Endothelial cell (in vitro differentiated cells): ENCODE results near the gene CFAP97. TPM values are rescaled to one million over a fixed set of nuclear protein-coding genes. Genes with fewer than 3 reads are reported as not detected.

ENCODE experiments used
- DNase-seq: peaks from one replicate; pipeline ENCODE4 v3.0.0; 2021; ENCODE audit warnings: low spot score
- H3K27ac Mint-ChIP-seq: one replicate; pipeline ENCODE4 v1.8.0; 2021; ENCODE audit warnings: mixed read lengths, inconsistent platforms; ENCODE audit not compliant: unreplicated experiment
- H3K27me3 Mint-ChIP-seq: one replicate; pipeline ENCODE4 v1.8.0; 2021; ENCODE audit warnings: mild to moderate bottlenecking, moderate library complexity, mixed read lengths, inconsistent platforms; ENCODE audit not compliant: unreplicated experiment
- H3K36me3 Mint-ChIP-seq: one replicate; pipeline ENCODE4 v1.8.0; 2021; ENCODE audit warnings: mild to moderate bottlenecking, low read depth, mixed read lengths, inconsistent platforms; ENCODE audit not compliant: unreplicated experiment
- H3K4me1 Mint-ChIP-seq: one replicate; pipeline ENCODE4 v1.8.0; 2021; ENCODE audit warnings: mild to moderate bottlenecking, mixed read lengths, inconsistent platforms; ENCODE audit not compliant: unreplicated experiment
- H3K4me3 Mint-ChIP-seq: one replicate; pipeline ENCODE4 v1.8.0; 2021; ENCODE audit warnings: mild to moderate bottlenecking, mixed read lengths, inconsistent platforms; ENCODE audit not compliant: unreplicated experiment
- H3K9me3 Mint-ChIP-seq: one replicate; pipeline ENCODE4 v1.8.0; 2021; ENCODE audit warnings: mixed read lengths, inconsistent platforms; ENCODE audit not compliant: unreplicated experiment
- total RNA-seq: library from RNA; stranded (reverse); fragmentation: NEBNext Ultra II Directional; extraction: Animal tissue kit (Norgen Biotek cat#: 25700); gene quantifications from one replicate; pipeline ENCODE4 v1.2.1, GENCODE V29; 2021; ENCODE audit not compliant: unreplicated experiment
- TF ChIP-seq, protein P1 (sequence below): fragments of 200-600 bp; sonication (generic); IDR thresholded peaks from one replicate; pipeline ENCODE4 v1.5.0; 2021; ENCODE audit warnings: antibody characterized with exemption; ENCODE audit not compliant: unreplicated experiment

CFAP97 gene
- total RNA-seq, 1 donor from 2014 or later: 18.2 TPM

DNA sequence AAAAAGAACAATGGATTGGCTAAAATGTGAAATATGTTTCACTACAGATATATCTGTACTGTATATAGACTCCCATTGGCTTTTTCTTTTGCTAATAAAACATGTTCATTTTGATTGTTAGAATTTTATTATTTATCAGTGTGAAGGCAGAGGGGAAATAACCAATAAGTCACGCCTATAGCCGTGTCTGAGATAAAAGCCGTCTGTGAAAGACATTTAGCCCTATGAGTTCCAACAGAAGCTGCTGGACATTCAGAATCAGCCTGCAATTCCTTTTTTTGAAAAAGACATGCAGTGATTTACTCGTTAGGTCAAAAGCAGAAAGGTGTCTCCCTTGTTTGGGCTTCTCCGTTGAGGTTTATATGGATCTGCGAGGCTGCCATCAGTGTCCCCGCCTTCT, 84.9 kb downstream of the CFAP97 start:
- H3K9me3 Mint-ChIP-seq: no peaks in the 10 kb centered on the region
- H3K4me3 Mint-ChIP-seq: no peak overlapping the region
- no peak for DNase-seq
- no peak overlapping the region for H3K27ac Mint-ChIP-seq
- TF ChIP-seq, protein P1, sequence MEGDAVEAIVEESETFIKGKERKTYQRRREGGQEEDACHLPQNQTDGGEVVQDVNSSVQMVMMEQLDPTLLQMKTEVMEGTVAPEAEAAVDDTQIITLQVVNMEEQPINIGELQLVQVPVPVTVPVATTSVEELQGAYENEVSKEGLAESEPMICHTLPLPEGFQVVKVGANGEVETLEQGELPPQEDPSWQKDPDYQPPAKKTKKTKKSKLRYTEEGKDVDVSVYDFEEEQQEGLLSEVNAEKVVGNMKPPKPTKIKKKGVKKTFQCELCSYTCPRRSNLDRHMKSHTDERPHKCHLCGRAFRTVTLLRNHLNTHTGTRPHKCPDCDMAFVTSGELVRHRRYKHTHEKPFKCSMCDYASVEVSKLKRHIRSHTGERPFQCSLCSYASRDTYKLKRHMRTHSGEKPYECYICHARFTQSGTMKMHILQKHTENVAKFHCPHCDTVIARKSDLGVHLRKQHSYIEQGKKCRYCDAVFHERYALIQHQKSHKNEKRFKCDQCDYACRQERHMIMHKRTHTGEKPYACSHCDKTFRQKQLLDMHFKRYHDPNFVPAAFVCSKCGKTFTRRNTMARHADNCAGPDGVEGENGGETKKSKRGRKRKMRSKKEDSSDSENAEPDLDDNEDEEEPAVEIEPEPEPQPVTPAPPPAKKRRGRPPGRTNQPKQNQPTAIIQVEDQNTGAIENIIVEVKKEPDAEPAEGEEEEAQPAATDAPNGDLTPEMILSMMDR: no peak
- peaks cover 5% of the 10 kb centered on the region for H3K4me1 Mint-ChIP-seq
- H3K36me3 Mint-ChIP-seq: no peaks in the 10 kb centered on the region
- H3K27me3 Mint-ChIP-seq: peaks cover 2% of the 10 kb centered on the region

DNA sequence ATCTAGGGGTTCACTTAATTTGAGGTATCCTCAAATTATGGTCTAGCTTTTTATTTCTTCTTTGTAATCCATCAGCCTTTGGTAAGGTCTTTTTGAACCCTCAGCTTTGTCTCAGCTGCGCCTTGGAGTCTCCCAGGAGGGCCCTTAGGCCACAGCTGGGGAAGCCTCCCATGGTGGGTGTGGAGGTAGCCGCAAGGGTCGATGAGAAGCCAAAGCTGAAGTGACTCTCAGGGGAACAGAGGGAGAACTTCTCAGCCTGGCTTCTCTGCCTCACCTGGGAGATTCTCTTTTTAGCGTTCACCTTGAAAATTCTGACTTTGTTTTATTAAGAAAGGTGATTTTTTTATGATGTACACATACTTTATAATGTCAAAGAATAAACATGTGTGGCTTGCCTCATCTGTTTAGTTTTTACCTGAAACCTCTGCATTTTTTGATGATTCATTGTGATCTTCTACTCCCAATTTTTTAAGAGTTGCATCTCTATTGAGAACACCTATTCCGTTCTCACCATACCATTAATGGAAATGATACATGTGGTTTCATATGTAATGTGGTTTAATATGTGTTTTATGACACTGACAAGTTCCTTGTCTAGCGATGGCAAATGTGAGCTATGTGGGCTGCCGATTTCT, 86.4 kb downstream of the CFAP97 start:
- peaks cover 5% of the 10 kb centered on the region for H3K4me1 Mint-ChIP-seq
- DNase-seq: no peak

DNA sequence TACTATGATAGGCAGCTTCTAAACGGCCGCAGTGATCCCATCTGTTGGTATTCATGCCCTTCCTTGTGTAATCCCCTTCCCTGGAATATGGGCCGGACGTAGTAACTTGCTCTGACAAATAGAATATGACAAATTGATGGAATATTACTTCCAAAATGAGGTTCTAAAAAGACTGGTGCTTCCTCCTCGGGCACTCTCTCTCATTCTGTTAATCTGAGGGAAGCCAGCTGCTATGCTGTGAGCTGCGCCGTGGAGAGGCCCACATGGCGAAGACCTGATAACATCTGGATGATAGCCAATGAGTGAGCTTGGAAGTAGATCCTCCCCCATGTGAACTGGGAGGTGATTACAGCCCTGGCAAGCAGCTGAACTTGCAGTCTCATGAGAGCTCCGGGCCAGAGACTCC, 88.0 kb downstream of the CFAP97 start:
- H3K27me3 Mint-ChIP-seq: no peaks in the 10 kb centered on the region
- no peaks in the 10 kb centered on the region for H3K36me3 Mint-ChIP-seq
- H3K27ac Mint-ChIP-seq: no peak overlapping the region
- no peak for DNase-seq
- no peaks in the 10 kb centered on the region for H3K9me3 Mint-ChIP-seq
- TF ChIP-seq, protein P1: no peak
- no peak overlapping the region for H3K4me3 Mint-ChIP-seq
- peaks cover 5% of the 10 kb centered on the region for H3K4me1 Mint-ChIP-seq

More for the DNA sequence above, 86.4 kb downstream of the CFAP97 start:
- Mint-ChIP-seq H3K36me3 (no peaks in the 10 kb centered on the region), H3K4me3 (no peak overlapping the region), H3K9me3 (no peaks in the 10 kb centered on the region), H3K27ac (no peak overlapping the region), H3K27me3 (no peaks in the 10 kb centered on the region)
- TF ChIP-seq, protein P1: no peak

DNA sequence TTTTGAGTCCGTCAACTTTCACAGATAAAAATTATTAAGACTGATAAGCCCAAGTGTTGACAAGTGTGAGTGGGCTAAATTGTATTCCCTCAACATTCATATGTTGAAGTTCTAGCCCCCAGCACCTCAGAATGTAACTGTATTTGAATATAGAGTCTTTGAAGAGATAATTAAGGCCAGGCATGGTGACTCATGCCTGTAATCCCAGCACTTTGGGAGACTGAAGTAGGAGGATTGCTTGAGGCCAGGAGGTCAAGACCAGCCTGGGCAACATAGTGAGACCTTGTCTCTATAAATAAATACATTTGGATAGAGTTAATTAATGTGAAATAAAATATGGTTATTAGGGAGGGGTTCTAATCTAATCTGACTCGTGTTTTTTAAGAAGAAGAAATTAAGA, 90.5 kb downstream of the CFAP97 start:
- no peaks in the 10 kb centered on the region for H3K4me1 Mint-ChIP-seq
- no peaks in the 10 kb centered on the region for H3K27me3 Mint-ChIP-seq
- no peaks in the 10 kb centered on the region for H3K36me3 Mint-ChIP-seq
- no peak overlapping the region for H3K4me3 Mint-ChIP-seq
- TF ChIP-seq, protein P1: no peak
- H3K27ac Mint-ChIP-seq: no peak overlapping the region
- no peak for DNase-seq
- no peaks in the 10 kb centered on the region for H3K9me3 Mint-ChIP-seq

DNA sequence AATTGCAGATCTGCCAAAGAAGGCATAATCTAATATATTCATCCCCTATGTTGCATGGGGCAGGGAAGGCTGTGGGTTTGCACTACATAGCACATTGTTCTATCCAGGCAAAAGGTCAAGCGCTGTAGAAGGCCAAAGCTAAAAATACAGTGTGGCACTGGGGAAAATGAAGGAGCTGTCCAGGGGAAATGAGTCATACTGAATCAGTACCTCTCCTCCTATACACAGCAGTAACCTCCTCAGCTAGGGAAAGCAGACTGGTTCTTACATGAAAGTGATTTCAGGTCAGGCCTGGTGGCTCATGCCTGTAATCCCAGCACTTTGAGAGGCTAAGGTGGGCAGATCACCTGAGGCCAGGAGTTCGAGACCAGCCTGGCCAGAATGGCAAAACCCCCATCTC, 91.7 kb downstream of the CFAP97 start:
- H3K27ac Mint-ChIP-seq: no peak overlapping the region

More for the DNA sequence above, 91.7 kb downstream of the CFAP97 start:
- Mint-ChIP-seq H3K9me3 (no peaks in the 10 kb centered on the region), H3K4me1 (no peaks in the 10 kb centered on the region), H3K27me3 (no peaks in the 10 kb centered on the region), H3K36me3 (no peaks in the 10 kb centered on the region), H3K4me3 (no peak overlapping the region)
- TF ChIP-seq, protein P1: no peak
- DNase-seq: peak; percentile 13
